SK-N-SH treated with all-trans-retinoic acid at 6 μM for 48 hours (cell line): ENCODE data around the gene EEF2.

Source experiments
- ATAC-seq: fragments of 200-7000 bp; cut with Tn5 transposase; 3 replicates; pipeline ENCODE4 v1.9.1; 2020; ENCODE audit warnings: mild to moderate bottlenecking, moderate library complexity
- ARNTL ChIP-seq: fragments of 450-650 bp; formaldehyde crosslinking; IDR thresholded peaks from 2 replicates; pipeline ENCODE4 v1.5.0; 2020; ENCODE audit warnings: low read depth, mild to moderate bottlenecking, moderate library complexity, borderline replicate concordance
- BACH2 ChIP-seq: fragments of 250-450 bp; sonication (Bioruptor Pico); IDR thresholded peaks from 2 replicates; pipeline ENCODE4 v1.9.0; 2021; ENCODE audit warnings: mild to moderate bottlenecking, borderline replicate concordance
- CSDC2 ChIP-seq: fragments of 250-450 bp; sonication (Bioruptor Pico); IDR thresholded peaks from 2 replicates; pipeline ENCODE4 v1.5.0; 2020; ENCODE audit warnings: mild to moderate bottlenecking, moderate library complexity
- GLIS3 ChIP-seq: fragments of 250-450 bp; sonication (Bioruptor Pico); IDR thresholded peaks from 2 replicates; pipeline ENCODE4 v1.5.0; 2020; ENCODE audit warnings: mild to moderate bottlenecking, moderate library complexity
- ISL1 ChIP-seq: fragments of 250-450 bp; sonication (Bioruptor Pico); IDR thresholded peaks from 2 replicates; pipeline ENCODE4 v2.1.2; 2022; ENCODE audit warnings: mild to moderate bottlenecking, moderate library complexity
- OSR1 ChIP-seq: fragments of 250-450 bp; sonication (Bioruptor Pico); IDR thresholded peaks from 2 replicates; pipeline ENCODE4 v1.8.0; 2022; ENCODE audit warnings: moderate library complexity, mild to moderate bottlenecking, inconsistent platforms
- RARB ChIP-seq: fragments of 250-450 bp; sonication (Bioruptor Pico); IDR thresholded peaks from 2 replicates; pipeline ENCODE4 v1.8.0; 2021; ENCODE audit warnings: mild to moderate bottlenecking, moderate library complexity
- SNAI2 ChIP-seq: fragments of 250-450 bp; sonication (Bioruptor Pico); IDR thresholded peaks from 2 replicates; pipeline ENCODE4 v1.5.0; 2020; ENCODE audit warnings: mild to moderate bottlenecking, moderate library complexity
- TOX ChIP-seq: fragments of 250-450 bp; sonication (Bioruptor Pico); IDR thresholded peaks from 2 replicates; pipeline ENCODE4 v1.8.0; 2021; ENCODE audit warnings: mild to moderate bottlenecking, moderate library complexity, borderline replicate concordance
- ZFP3 ChIP-seq: fragments of 250-450 bp; sonication (Bioruptor Pico); IDR thresholded peaks from 2 replicates; pipeline ENCODE4 v1.5.0; 2020; ENCODE audit warnings: mild to moderate bottlenecking, moderate library complexity
- ZFP30 ChIP-seq: fragments of 450-650 bp; formaldehyde crosslinking; IDR thresholded peaks from 2 replicates; pipeline ENCODE4 v1.5.0; 2022; ENCODE audit warnings: mild to moderate bottlenecking, moderate library complexity
- ZNF565 ChIP-seq: fragments of 450-650 bp; formaldehyde crosslinking; conservative IDR thresholded peaks from 2 replicates; pipeline ENCODE4 v1.5.0; 2020; ENCODE audit warnings: low read depth, mild to moderate bottlenecking, moderate library complexity
- ZNF8 ChIP-seq: fragments of 450-650 bp; formaldehyde crosslinking; IDR thresholded peaks from 2 replicates; pipeline ENCODE4 v1.5.0; 2020; ENCODE audit warnings: mild to moderate bottlenecking, moderate library complexity
- TF ChIP-seq, protein P1 (sequence below): fragments of 250-450 bp; sonication (Bioruptor Pico); IDR thresholded peaks from 2 replicates; pipeline ENCODE4 v1.8.0; 2021; ENCODE audit warnings: low read depth, mild to moderate bottlenecking, moderate library complexity, borderline replicate concordance
- TF ChIP-seq, protein P2 (sequence below): fragments of 250-450 bp; sonication (Bioruptor Pico); IDR thresholded peaks from 2 replicates; pipeline ENCODE4 v1.5.1; 2021; ENCODE audit warnings: mild to moderate bottlenecking, moderate library complexity
- TF ChIP-seq, protein P3 (sequence below): fragments of 250-450 bp; sonication (Bioruptor Pico); IDR thresholded peaks from 2 replicates; pipeline ENCODE4 v1.8.0; 2020; ENCODE audit warnings: mild to moderate bottlenecking, moderate library complexity, borderline replicate concordance
- TF ChIP-seq, protein P4 (sequence below): fragments of 250-450 bp; sonication (Bioruptor Pico); IDR thresholded peaks from 2 replicates; pipeline ENCODE4 v1.5.1; 2020; ENCODE audit warnings: low read depth, mild to moderate bottlenecking, moderate library complexity
- TF ChIP-seq, protein P5 (sequence below): fragments of 250-450 bp; sonication (Bioruptor Pico); IDR thresholded peaks from 2 replicates; pipeline ENCODE4 v1.5.0; 2020; ENCODE audit warnings: mild to moderate bottlenecking, moderate library complexity

EEF2 gene

DNA sequence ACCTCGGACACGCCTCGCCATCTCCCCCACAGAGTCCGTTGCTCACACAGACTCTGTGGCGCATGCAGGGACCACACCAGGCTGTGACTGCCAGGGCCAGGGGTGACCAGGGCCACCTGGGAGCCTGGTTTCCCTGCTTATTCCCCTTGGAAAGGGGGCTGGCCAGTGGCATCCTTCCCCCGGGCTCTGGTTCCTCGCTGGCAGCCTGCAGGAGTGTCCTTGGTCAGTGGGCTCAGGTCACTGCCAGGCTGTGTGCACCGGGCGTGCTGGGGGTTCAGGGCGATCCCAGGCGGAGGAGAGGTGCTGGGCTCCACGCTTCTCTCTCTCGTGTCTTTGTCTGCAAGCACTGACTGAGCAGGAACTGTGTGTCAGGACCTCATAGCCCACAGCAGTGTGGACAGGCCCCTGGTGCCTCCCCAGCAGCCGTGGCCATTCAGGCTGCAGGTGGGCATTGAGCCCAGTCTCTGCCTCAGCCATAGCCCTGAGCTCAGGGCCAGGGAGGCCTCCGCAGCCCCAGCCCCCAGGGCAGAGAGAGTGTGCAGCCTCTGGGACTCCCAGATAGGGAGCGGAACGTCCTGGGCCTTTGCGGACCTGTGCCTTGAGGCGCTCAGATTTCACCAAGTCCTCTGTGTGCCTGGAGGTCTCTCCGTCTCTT lies 28.8 kb upstream of the EEF2 start:
- ATAC-seq = no peak
- TF ChIP-seq GLIS3 (CRISPR knock-in tag) (no peak), ISL1 (CRISPR knock-in tag) (no peak), ZFP30 (CRISPR knock-in tag) (no peak), RARB (no peak), ZFP3 (CRISPR knock-in tag) (no peak), OSR1 (CRISPR knock-in tag) (no peak), TOX (CRISPR knock-in tag) (no peak), BACH2 (CRISPR knock-in tag) (no peak), ZNF565 (CRISPR knock-in tag) (no peak), ARNTL (CRISPR knock-in tag) (no peak), CSDC2 (CRISPR knock-in tag) (no peak), SNAI2 (CRISPR knock-in tag) (no peak)
- TF ChIP-seq, protein P1, sequence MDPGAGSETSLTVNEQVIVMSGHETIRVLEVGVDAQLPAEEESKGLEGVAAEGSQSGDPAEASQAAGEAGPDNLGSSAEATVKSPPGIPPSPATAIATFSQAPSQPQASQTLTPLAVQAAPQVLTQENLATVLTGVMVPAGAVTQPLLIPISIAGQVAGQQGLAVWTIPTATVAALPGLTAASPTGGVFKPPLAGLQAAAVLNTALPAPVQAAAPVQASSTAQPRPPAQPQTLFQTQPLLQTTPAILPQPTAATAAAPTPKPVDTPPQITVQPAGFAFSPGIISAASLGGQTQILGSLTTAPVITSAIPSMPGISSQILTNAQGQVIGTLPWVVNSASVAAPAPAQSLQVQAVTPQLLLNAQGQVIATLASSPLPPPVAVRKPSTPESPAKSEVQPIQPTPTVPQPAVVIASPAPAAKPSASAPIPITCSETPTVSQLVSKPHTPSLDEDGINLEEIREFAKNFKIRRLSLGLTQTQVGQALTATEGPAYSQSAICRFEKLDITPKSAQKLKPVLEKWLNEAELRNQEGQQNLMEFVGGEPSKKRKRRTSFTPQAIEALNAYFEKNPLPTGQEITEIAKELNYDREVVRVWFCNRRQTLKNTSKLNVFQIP (CRISPR knock-in tag) = no peak
- TF ChIP-seq, protein P2, sequence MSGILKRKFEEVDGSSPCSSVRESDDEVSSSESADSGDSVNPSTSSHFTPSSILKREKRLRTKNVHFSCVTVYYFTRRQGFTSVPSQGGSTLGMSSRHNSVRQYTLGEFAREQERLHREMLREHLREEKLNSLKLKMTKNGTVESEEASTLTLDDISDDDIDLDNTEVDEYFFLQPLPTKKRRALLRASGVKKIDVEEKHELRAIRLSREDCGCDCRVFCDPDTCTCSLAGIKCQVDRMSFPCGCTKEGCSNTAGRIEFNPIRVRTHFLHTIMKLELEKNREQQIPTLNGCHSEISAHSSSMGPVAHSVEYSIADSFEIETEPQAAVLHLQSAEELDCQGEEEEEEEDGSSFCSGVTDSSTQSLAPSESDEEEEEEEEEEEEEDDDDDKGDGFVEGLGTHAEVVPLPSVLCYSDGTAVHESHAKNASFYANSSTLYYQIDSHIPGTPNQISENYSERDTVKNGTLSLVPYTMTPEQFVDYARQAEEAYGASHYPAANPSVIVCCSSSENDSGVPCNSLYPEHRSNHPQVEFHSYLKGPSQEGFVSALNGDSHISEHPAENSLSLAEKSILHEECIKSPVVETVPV (CRISPR knock-in tag) = no peak
- TF ChIP-seq, protein P3, sequence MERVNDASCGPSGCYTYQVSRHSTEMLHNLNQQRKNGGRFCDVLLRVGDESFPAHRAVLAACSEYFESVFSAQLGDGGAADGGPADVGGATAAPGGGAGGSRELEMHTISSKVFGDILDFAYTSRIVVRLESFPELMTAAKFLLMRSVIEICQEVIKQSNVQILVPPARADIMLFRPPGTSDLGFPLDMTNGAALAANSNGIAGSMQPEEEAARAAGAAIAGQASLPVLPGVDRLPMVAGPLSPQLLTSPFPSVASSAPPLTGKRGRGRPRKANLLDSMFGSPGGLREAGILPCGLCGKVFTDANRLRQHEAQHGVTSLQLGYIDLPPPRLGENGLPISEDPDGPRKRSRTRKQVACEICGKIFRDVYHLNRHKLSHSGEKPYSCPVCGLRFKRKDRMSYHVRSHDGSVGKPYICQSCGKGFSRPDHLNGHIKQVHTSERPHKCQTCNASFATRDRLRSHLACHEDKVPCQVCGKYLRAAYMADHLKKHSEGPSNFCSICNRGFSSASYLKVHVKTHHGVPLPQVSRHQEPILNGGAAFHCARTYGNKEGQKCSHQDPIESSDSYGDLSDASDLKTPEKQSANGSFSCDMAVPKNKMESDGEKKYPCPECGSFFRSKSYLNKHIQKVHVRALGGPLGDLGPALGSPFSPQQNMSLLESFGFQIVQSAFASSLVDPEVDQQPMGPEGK (CRISPR knock-in tag) = no peak
- TF ChIP-seq, protein P4, sequence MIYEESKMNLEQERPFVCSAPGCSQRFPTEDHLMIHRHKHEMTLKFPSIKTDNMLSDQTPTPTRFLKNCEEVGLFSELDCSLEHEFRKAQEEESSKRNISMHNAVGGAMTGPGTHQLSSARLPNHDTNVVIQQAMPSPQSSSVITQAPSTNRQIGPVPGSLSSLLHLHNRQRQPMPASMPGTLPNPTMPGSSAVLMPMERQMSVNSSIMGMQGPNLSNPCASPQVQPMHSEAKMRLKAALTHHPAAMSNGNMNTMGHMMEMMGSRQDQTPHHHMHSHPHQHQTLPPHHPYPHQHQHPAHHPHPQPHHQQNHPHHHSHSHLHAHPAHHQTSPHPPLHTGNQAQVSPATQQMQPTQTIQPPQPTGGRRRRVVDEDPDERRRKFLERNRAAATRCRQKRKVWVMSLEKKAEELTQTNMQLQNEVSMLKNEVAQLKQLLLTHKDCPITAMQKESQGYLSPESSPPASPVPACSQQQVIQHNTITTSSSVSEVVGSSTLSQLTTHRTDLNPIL (CRISPR knock-in tag) = no peak
- TF ChIP-seq, protein P5, sequence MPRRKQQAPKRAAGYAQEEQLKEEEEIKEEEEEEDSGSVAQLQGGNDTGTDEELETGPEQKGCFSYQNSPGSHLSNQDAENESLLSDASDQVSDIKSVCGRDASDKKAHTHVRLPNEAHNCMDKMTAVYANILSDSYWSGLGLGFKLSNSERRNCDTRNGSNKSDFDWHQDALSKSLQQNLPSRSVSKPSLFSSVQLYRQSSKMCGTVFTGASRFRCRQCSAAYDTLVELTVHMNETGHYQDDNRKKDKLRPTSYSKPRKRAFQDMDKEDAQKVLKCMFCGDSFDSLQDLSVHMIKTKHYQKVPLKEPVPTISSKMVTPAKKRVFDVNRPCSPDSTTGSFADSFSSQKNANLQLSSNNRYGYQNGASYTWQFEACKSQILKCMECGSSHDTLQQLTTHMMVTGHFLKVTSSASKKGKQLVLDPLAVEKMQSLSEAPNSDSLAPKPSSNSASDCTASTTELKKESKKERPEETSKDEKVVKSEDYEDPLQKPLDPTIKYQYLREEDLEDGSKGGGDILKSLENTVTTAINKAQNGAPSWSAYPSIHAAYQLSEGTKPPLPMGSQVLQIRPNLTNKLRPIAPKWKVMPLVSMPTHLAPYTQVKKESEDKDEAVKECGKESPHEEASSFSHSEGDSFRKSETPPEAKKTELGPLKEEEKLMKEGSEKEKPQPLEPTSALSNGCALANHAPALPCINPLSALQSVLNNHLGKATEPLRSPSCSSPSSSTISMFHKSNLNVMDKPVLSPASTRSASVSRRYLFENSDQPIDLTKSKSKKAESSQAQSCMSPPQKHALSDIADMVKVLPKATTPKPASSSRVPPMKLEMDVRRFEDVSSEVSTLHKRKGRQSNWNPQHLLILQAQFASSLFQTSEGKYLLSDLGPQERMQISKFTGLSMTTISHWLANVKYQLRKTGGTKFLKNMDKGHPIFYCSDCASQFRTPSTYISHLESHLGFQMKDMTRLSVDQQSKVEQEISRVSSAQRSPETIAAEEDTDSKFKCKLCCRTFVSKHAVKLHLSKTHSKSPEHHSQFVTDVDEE (CRISPR knock-in tag) = no peak

DNA sequence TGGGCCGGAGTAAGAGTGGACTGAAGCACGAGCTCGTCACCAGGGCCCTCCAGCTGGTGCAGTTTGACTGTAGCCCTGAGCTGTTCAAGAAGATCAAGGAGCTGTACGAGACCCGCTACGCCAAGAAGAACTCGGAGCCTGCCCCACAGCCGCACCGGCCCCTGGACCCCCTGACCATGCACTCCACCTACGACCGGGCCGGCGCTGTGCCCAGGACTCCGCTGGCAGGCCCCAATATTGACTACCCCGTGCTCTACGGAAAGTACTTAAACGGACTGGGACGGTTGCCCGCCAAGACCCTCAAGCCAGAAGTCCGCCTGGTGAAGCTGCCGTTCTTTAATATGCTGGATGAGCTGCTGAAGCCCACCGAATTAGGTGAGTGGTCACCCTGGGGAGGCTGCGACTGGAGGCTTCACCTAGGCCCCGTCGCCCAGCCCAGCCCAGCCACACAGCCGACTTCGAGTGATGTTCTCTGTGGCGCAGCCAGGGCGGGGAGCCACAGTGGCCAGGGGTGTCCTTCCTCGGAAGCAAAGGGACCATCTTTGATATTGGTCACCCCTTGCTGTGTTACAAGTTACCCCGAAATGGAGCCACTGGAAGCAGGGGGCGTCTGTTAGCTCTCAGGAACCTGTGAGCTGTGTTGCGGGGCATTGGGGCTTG lies 27.8 kb upstream of the EEF2 start:
- ATAC-seq = no peak
- no peak for TF ChIP-seq ZNF565 (CRISPR knock-in tag)
- no peak for TF ChIP-seq GLIS3 (CRISPR knock-in tag)
- TF ChIP-seq TOX (CRISPR knock-in tag) = no peak
- TF ChIP-seq, protein P3 (CRISPR knock-in tag) = no peak
- TF ChIP-seq ZNF8 (CRISPR knock-in tag) = no peak
- no peak for TF ChIP-seq RARB
- TF ChIP-seq, all 23 proteins: peak for 0
